Endothelial cell of umbilical vein (primary cell): Measurements from ENCODE around the gene MT1G. TPM values are rescaled to one million over a fixed set of nuclear protein-coding genes. Genes with fewer than 3 reads are reported as not detected.

Source experiments
- BruUV-seq: library from RNA; stranded (reverse); fragments of 400-500 nt; replicated peaks from 2 replicates; lab custom pipeline; 2021; lab: Mats Ljungman, UMichigan
- CTCF ChIA-PET: fragments of 300-600, 350-600 bp; sonication (Branson Sonifier 250); formaldehyde crosslinking; loops from one replicate; lab custom pipeline; 2021; ENCODE audit warnings: antibody characterized with exemption, inconsistent platforms; lab: Charles Lee
- POLR2A ChIA-PET: fragments of 300-600, 350-600 bp; sonication (Branson Sonifier 250); formaldehyde crosslinking; loops from one replicate; lab custom pipeline; 2021; ENCODE audit warnings: antibody characterized with exemption, inconsistent platforms; lab: Charles Lee
- DNase-seq: peaks from one replicate; pipeline ENCODE4 v3.0.0-alpha.2; 2011; ENCODE audit warnings: low read depth, low spot score
- FAIRE-seq: peaks from 2 replicates; lab custom pipeline; 2011; peaks lifted over from hg19 to GRCh38; lab: Jason Lieb, UNC
- H2AFZ ChIP-seq: 2 replicates; pipeline ENCODE4 v1.6.0; 2012; ENCODE audit warnings: low read depth, low read length, control low read depth, inconsistent platforms
- H3K27ac ChIP-seq: 2 replicates; pipeline ENCODE4 v1.5.1; 2011; ENCODE audit warnings: low read depth, mild to moderate bottlenecking, control low read depth, low read length, moderate library complexity; ENCODE audit not compliant: insufficient read depth
- H3K27me3 ChIP-seq, 2 experiments: 2 replicates each; pipeline versions ENCODE4 v1.6.0 to v1.6.1; 2011; ENCODE audit warnings: low read length in 2 of 2, mixed read lengths in 1 of 2; ENCODE audit not compliant: control insufficient read depth in 2 of 2, insufficient read depth in 2 of 2
- H3K36me3 ChIP-seq, 2 experiments: 2 replicates in 1 of 2; 3 replicates in 1 of 2; pipeline ENCODE4 v1.5.1; 2011; ENCODE audit warnings: low read length in 2 of 2, mild to moderate bottlenecking in 1 of 2, moderate library complexity in 1 of 2; ENCODE audit not compliant: control insufficient read depth in 2 of 2, insufficient read depth in 2 of 2; ENCODE audit errors: extremely low read depth in 1 of 2
- H3K4me1 ChIP-seq: 3 replicates; pipeline ENCODE4 v1.5.1; 2011; ENCODE audit warnings: mild to moderate bottlenecking, low read length; ENCODE audit not compliant: control insufficient read depth, insufficient read depth; ENCODE audit errors: extremely low read depth
- H3K4me2 ChIP-seq: 2 replicates; pipeline ENCODE4 v1.6.1; 2011; ENCODE audit warnings: low read length, control low read depth, mixed read lengths; ENCODE audit not compliant: insufficient read depth
- H3K4me3 ChIP-seq, 3 experiments: fragments of 200-600 bp in 1 of 3; sonication (generic), shearing (Covaris generic) in 1 of 3; replicated peaks in 1 of 3; 2 replicates each; pipeline ENCODE4 v1.5.1; 2011 to 2016; ENCODE audit warnings: control low read depth in 3 of 3, low read length in 3 of 3, mild to moderate bottlenecking in 2 of 3, inconsistent platforms in 1 of 3, low read depth in 1 of 3, moderate library complexity in 1 of 3; ENCODE audit not compliant: insufficient read depth in 1 of 3
- H3K79me2 ChIP-seq: 2 replicates; pipeline ENCODE4 v1.6.0; 2012; ENCODE audit warnings: low read length, inconsistent platforms; ENCODE audit not compliant: control insufficient read depth, insufficient read depth
- H3K9ac ChIP-seq: replicated peaks from 2 replicates; pipeline ENCODE3; 2011; ENCODE audit warnings: low read length, control low read depth; ENCODE audit not compliant: insufficient read depth; ENCODE audit errors: extremely low read depth
- H3K9me1 ChIP-seq: replicated peaks from 3 replicates; pipeline ENCODE4 v1.6.0; 2011; ENCODE audit warnings: mild to moderate bottlenecking, low read length; ENCODE audit not compliant: control insufficient read depth, insufficient read depth; ENCODE audit errors: extremely low read depth
- H3K9me3 ChIP-seq: replicated peaks from 2 replicates; pipeline ENCODE4 v1.5.1; 2012; ENCODE audit warnings: low read length, inconsistent platforms; ENCODE audit not compliant: control insufficient read depth, insufficient read depth
- H4K20me1 ChIP-seq: replicated peaks from 2 replicates; pipeline ENCODE3; 2011; ENCODE audit warnings: mild to moderate bottlenecking, low read length; ENCODE audit not compliant: control insufficient read depth, insufficient read depth; ENCODE audit errors: extremely low read depth
- EZH2 ChIP-seq: IDR thresholded peaks from 2 replicates; pipeline ENCODE4 v1.6.1; 2012; ENCODE audit warnings: borderline replicate concordance, low read depth, mild to moderate bottlenecking, moderate library complexity, low read length, inconsistent platforms; ENCODE audit not compliant: severe bottlenecking
- FOS ChIP-seq: IDR thresholded peaks from 2 replicates; pipeline ENCODE4 v1.6.1; 2011; ENCODE audit warnings: mild to moderate bottlenecking, low read length, moderate library complexity, borderline replicate concordance; ENCODE audit not compliant: insufficient read depth
- GATA2 ChIP-seq: IDR thresholded peaks from 2 replicates; pipeline ENCODE4 v1.7.0; 2011; ENCODE audit warnings: low read depth, mild to moderate bottlenecking, moderate library complexity, mixed read lengths, low read length; ENCODE audit not compliant: insufficient read length, insufficient read depth
- JUN ChIP-seq: IDR thresholded peaks from 2 replicates; pipeline ENCODE4 v1.6.1; 2011; ENCODE audit warnings: borderline replicate concordance, low read depth; ENCODE audit not compliant: insufficient read length, insufficient read depth
- MAX ChIP-seq: IDR thresholded peaks from 2 replicates; pipeline ENCODE4 v1.6.1; 2011; ENCODE audit not compliant: insufficient read depth, insufficient read length
- MYC ChIP-seq: IDR thresholded peaks from one replicate; pipeline ENCODE4 v1.6.1; 2011; ENCODE audit warnings: mild to moderate bottlenecking, low read depth, low read length
- POLR2A ChIP-seq: IDR thresholded peaks from 2 replicates; pipeline ENCODE4 v1.6.1; 2012; ENCODE audit warnings: low read depth, mild to moderate bottlenecking, control low read depth, low read length
- POLR2AphosphoS5 ChIP-seq: IDR thresholded peaks from 2 replicates; pipeline ENCODE4 v1.6.1; 2012; ENCODE audit warnings: low read depth, mild to moderate bottlenecking, control low read depth, low read length, moderate library complexity; ENCODE audit not compliant: insufficient read depth
- dilution Hi-C: fragments of 300-500 bp; cut with MboI; formaldehyde crosslinking; loops from one replicate; pipeline ENCODE4 v1.15.0; 2019; ENCODE audit warnings: low sequenced_read_pairs; ENCODE audit not compliant: extremely low pct_ligation_motif_present
- intact Hi-C: fragments of 100-400 bp; cut with micrococcal nuclease; formaldehyde crosslinking; loops from one replicate; pipeline ENCODE4 v1.10.0; 2022
- polyA plus RNA-seq, 4 experiments: library from polyadenylated mRNA; depleted of rRNA in 3 of 4; stranded (reverse) in 3 of 4; unstranded in 1 of 4; fragments of >200 nt; gene quantifications; 2 replicates each; pipeline versions ENCODE4 v1.2.1 to v1.2.3, GENCODE V29; 2011 to 2012; ENCODE audit warnings: missing spikeins in 1 of 4
- total RNA-seq: library from RNA; stranded (reverse); gene quantifications from 2 replicates; pipeline ENCODE4 v1.2.3, GENCODE V29; 2021
- TF ChIP-seq, protein P1 (sequence below), 2 donors: IDR thresholded peaks; 1 replicate in 1 of 2; 2 replicates in 1 of 2; pipeline ENCODE4 v1.5.1; 2011; ENCODE audit warnings: low read length in 2 of 2, mild to moderate bottlenecking in 2 of 2, moderate library complexity in 2 of 2, control low read depth in 1 of 2, inconsistent platforms in 1 of 2, low read depth in 1 of 2; ENCODE audit not compliant: insufficient read depth in 1 of 2; ENCODE audit errors: extremely low read depth in 1 of 2

Gene MT1G
- total and polyA plus RNA-seq, 2 donors (not counting 3 experiments of a cell fraction or from before 2014, with no cell fraction given): not detected

DNA sequence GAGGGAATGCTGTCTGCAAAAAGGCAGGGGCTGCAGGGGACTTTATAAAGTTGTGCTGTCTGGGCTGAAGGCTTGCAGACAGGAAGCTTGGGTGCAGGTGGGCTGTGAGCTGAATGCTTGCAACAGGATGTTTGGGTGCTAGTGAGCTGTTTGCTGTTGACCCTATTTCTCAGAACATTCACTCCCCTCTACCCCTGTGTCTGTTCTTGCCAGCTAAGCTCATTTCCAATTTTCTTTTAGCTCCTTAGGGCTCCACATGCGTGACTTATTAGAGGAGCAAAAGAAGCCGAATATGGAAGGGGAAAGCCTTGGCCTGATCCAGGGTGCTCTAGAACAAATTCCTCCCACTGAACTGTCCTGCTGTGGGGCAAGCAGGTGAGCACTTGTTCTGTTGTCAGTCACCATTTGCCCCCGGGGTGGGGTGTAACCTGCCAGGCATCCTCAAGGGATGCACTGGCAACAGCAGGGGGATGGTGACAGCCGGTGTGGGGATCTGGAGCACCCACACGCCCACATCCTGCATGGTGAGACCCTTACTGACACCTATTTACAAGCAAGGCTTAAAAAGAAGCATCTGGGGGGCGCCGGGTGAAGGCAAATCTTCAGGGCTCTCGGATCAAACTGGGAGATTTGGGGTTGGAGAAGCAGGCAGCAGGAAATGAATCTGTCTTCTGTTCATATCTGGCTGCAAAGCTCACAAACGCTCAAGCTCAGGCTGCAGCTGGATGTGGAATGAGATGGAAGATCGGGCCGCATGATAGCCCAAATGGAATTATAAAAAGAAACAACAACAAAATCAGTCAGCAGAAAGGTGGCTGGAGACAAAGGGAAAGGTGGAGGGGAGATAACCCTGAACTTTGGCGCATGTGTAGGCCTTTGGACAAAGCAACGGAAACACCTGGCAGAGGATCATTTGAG is 40.9 kb upstream of the MT1G start:
- no peak for FAIRE-seq
- Histone ChIP-seq H2AFZ (no peak overlapping the region), H3K36me3 (no peaks in the 10 kb centered on the region), H3K27me3 (no peaks in the 10 kb centered on the region), H3K4me1 (no peaks in the 10 kb centered on the region), H4K20me1 (no peaks in the 10 kb centered on the region), H3K79me2 (no peaks in the 10 kb centered on the region), H3K4me3 (no peak overlapping the region), H3K9me1 (no peaks in the 10 kb centered on the region), H3K9ac (no peak overlapping the region), H3K4me2 (no peak overlapping the region), H3K9me3 (no peaks in the 10 kb centered on the region), H3K27ac (no peak overlapping the region)
- TF ChIP-seq, protein P1, sequence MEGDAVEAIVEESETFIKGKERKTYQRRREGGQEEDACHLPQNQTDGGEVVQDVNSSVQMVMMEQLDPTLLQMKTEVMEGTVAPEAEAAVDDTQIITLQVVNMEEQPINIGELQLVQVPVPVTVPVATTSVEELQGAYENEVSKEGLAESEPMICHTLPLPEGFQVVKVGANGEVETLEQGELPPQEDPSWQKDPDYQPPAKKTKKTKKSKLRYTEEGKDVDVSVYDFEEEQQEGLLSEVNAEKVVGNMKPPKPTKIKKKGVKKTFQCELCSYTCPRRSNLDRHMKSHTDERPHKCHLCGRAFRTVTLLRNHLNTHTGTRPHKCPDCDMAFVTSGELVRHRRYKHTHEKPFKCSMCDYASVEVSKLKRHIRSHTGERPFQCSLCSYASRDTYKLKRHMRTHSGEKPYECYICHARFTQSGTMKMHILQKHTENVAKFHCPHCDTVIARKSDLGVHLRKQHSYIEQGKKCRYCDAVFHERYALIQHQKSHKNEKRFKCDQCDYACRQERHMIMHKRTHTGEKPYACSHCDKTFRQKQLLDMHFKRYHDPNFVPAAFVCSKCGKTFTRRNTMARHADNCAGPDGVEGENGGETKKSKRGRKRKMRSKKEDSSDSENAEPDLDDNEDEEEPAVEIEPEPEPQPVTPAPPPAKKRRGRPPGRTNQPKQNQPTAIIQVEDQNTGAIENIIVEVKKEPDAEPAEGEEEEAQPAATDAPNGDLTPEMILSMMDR (IDR thresholded peaks at IDR 0.05; ENCODE audit: extremely low read depth in 1 of 2, insufficient read depth in 1 of 2, low read depth in 1 of 2, low read length in 2 of 2): no peak
- TF ChIP-seq MYC (no peak), FOS (no peak), EZH2 (no peak), POLR2A (no peak), POLR2AphosphoS5 (no peak), GATA2 (no peak), JUN (no peak), MAX (no peak)
- BruUV-seq: no TSS peak
- intact Hi-C loops: loop anchor here (10.0 kb wide), 2 partner anchors 234 to 394 kb away; no protein-coding TSS in a partner anchor
- CTCF ChIA-PET: interaction anchor here (0.6 to 2.6 kb wide), 4 partner anchors 35 to 1732 kb away, joined by 3 to 8 read pairs (median 4); no protein-coding TSS in a partner anchor
- dilution Hi-C loops: no loop called here
- DNase-seq: no peak
- POLR2A ChIA-PET: no interaction called here
